ENCODE measurements around the gene AGPAT3. TPM values are rescaled to one million over a fixed set of nuclear protein-coding genes. Genes with fewer than 3 reads are reported as not detected.
"Not testable (repeated sequence)": the region's sequence is repeated elsewhere in the genome, so short reads cannot be mapped to it uniquely, and the experiment has no call there.

Gene AGPAT3, protein sequence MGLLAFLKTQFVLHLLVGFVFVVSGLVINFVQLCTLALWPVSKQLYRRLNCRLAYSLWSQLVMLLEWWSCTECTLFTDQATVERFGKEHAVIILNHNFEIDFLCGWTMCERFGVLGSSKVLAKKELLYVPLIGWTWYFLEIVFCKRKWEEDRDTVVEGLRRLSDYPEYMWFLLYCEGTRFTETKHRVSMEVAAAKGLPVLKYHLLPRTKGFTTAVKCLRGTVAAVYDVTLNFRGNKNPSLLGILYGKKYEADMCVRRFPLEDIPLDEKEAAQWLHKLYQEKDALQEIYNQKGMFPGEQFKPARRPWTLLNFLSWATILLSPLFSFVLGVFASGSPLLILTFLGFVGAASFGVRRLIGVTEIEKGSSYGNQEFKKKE
- 68.2 and 179 TPM in 2 replicates for total RNA-seq

DNA sequence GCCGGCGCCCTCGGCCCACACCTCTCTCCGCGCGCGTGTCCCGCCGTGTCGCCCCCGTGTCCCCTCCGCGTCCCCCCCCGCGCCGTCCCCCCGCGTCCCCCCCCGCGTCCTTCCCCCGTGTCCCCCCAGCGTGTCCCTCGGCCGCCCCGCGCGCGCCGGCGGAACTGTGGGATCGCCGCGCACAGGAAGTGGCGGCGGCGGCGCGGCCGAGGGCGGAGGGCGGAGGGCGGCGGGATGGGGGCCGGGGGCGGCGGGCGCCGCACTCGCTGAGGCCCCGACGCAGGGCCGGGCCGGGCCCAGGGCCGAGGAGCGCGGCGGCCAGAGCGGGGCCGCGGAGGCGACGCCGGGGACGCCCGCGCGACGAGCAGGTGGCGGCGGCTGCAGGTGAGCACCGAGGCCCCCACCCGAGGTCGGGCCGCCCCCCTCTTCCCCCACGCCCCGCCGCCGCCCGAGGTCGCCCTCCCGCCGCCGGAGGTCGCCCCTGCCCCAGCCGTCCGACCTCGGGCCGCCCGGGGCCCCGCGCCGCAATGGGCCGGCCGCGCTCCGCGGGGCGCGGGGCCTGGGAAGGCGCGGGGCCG, at the start of gene AGPAT3:
Gene AGPAT3, plus strand, starts transcription at position 262 of the 578 bp plus-strand sequence. CDS start 94,459 bp downstream, outside the sequence.
- no peak for DNase-seq (ENCODE audit: low read depth)

DNA sequence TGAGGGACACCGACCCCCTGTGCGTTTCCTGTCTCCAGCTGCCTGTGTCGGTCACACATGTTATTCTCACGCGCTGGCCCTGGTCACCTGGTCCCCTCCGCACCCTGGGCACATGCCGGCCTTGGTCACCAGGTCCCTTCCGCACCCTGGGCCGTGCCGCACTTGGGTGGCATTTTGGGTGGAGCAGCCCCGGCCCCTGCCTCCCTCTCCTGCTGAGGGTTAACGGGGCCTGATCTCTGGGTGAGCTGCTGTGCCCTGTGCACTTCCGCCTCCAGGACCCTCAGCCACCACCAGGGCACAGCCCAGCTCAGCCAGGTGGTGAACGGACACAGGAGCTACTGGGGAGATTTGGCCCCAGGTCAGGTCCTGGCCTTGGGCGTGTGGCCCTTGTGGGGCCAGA, 49.0 kb upstream of the AGPAT3 start:
- DNase-seq (ENCODE audit: low read depth), result no peak

DNA sequence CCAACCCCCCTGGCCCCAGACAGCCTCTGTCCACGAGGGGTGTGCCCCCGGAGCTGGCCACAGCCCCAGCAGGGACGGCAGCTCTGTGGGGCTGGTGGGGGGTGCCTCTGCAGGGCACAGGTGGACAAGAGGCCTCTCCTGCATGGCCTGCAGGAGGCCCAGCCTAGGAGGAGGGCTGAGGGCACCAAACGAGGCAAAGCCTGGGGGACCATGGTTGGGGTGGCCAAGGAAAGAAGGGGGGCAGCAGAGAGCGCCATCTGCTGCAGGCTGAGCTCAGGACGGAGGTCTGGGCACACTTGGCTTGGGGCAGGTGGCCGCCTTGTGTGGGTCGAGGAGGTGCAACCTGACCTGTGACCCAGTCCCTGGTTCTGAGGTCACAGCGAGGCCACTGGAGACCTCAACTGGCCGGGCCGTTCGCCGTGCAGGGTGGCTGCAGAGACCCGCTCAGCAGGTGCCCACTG, 48.4 kb upstream of the AGPAT3 start:
- no peak for DNase-seq (ENCODE audit: low read depth)

DNA sequence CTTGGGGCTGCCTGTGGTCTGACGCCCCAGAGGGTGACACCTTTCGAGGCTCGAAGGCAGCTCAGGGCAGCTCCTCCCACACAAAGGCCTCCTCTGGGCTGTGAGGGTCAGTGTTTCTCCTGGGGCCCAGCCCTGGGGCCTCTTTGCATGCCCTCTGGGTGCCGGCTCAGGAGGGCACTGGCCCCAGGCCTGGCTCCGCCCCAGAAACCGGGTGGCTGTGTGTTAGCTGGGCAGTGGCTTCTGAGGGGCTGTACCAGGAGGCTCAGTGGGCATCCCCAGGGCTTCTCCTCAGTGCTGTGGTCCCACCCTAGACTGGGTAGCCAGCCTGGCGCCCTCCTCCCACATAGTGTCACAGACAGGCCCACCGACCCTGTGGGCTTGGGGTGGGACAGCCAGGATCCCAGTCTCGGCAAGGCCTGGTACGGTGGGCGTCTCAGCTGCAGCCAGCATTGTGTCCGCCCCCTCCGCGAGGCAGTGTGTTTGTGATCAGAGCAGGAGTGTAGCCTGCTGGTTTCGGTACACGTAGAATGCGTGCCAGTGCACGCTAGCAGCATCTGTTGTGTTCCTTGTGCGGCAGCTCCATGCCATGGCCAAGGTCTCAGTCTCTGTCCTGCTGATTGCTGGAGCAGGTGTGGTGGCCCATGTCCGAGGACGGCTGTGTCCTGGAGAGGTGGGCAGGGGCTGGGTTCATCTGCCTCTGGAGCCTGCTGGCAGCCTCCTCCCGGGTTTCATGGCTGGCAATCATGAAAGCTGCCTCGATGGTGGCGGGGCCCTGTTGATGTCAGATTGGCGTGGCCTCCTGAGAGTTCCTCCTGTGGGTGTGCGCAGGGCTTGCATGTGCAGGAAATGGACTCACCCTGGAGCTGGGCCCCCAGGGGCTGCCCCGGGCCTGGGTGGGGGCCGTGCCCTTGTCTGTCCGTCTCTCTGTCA, 47.6 kb upstream of the AGPAT3 start:
- DNase-seq (ENCODE audit: low read depth), result no peak

DNA sequence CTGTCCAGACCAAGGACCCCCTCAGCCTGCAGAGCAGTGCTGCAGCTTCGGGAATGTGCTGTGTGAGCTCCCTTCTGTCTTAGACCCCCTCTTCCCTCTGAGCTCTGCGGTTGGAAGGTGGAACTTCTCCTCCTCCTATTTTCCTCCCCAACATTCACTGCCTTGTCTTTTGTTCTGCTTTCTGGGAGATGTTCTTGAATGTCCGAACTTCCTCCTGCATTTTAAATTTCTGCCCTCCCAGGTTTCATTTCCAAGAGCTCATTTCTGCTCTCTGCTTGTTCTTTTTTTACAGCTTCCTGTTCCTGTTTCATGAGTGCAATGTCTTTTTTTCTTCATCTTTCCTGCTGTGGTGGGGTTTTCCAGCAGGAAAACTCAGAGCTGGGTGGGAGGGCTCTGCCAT, 46.3 kb upstream of the AGPAT3 start:
- DNase-seq (ENCODE audit: low read depth), result no peak

DNA sequence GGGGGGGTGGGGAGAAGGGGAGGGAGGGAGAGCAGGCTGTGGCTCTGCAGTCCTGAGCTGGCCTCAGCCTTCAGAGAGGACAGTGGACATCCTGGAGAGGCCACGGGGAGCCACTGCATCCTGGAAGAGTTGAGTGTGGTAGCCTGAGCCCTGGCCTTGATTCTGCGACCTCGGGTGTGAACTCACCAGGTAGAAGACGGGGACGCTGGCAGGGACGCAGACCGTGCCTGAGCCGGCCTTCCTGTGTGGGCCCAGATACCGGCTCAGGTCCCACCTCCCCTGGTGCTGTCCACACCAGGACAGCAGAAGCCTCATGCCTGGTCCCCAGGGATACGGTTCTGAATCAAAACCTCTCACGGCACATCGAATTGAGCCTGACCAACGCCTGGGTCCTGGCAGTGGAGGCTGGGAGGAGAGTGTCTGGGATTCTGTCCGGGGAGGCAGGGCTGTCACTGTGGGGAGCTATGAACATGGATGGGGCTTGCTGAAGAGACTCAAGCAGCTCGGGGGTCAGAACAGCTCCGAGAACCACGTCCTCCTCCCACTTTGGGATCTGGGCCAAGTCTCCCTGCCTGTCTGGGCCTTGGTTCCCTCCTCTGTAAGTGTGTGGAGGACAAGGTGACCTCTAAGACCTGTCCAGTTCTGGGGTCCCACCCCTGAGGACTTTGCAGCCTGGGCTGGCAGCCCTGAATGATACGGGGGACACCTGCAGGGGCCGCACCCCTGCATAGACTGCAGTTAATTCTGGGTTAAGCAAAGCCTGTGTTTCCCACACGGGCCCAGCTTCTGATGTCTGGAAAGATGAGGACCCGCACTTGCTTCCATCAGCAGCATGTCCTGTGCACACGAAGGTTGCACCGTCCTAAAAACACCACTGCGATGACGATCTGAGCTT, 45.3 kb upstream of the AGPAT3 start:
- DNase-seq (ENCODE audit: low read depth), result no peak

DNA sequence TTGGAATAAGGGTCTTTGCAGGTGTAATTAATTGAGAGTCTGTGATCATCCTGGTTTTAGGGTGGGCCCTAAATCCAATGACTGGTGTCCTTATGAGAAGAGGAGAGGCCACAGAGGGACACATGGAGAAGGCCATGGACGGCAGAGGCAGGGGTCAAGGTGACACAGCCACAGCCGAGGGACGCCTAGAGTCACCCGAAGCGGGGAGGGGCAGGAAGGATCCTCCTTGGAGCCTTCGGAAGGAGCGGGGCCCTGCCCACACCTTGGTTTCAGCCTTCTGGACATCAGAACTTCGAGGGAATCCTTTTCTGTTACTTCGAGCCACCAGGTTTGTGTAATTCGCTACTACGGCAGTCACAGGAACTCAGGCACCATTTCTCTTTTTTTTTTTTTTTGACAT, 44.6 kb upstream of the AGPAT3 start:
- DNase-seq (ENCODE audit: low read depth), result no peak

DNA sequence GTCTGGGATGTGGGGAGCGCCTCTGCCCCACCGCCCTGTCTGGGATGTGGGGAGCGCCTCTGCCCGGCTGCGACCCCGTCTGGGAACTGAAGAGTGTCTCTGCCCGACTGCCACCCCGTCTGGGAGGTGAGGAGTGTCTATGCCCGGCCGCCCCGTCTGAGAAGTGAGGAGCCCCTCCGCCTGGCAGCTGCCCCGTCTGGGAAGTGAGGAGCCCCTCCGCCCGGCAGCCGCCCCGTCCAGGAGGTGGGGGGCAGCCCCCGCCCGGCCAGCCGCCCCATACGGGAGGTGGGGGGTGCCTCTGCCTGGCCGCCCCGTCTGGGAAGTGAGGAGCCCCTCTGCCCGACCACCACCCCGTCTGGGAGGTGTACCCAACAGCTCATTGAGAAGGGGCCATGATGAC, 42.9 kb upstream of the AGPAT3 start:
- DNase-seq (ENCODE audit: low read depth), result not testable (repeated sequence)

DNA sequence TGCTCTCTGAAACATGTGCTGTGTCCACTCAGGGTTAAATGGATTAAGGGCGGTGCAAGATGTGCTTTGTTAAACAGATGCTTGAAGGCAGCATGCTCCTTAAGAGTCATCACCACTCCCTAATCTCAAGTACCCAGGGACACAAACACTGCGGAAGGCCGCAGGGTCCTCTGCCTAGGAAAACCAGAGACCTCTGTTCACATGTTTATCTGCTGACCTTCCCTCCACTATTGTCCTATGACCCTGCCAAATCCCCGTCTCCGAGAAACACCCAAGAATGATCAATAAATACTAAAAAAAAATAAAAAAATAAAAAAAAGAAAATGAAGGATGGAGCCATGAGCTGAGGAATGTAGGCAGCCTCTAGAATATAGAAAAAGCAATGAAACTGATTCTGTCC, 42.3 kb upstream of the AGPAT3 start:
- DNase-seq (ENCODE audit: low read depth), result not testable (repeated sequence)

DNA sequence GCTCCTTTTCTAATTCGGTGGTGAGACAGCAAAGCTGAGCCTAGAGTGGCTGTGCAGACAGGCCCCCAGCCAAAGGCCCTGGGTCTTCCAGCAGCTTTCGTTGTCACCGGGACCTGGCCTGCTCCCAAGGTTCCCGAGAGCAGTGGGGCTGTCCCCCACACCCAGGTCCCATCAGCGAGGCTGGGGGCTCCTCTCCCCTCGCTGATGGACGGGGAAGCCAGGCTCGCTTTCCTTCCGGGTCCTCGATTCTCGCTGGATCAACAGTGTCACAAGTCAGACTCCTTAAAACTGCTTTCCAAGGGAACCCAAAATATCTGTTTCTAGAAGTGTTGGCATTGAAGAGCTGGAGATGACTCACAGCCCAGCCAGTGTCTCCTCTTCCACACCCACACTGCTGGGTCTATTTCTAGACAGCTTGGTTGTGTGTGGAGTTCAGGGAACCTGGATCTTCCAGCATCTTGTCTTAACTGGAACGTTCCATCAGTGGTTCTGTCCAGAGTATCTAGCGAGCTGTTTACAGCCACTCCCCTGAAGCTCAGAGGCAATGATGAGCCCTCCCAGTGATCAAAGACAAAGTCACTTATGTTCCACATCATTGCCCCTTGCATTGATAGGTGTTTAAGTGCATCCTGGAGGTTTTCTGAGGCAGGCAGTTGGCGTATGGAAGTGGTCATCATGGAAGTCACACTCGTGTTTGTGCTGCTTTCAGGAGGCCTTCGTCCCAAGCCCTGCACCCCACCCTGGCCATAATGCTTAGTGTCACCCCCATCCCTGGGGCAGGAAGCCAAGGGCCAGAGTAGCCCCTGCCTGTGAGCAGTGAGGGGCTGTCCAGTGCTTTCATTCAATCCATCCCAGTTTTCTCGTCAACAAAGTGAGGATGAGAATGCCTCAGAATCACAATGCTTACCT, 40.4 kb upstream of the AGPAT3 start:
- peak; percentile 12 for DNase-seq (ENCODE audit: low read depth)

DNA sequence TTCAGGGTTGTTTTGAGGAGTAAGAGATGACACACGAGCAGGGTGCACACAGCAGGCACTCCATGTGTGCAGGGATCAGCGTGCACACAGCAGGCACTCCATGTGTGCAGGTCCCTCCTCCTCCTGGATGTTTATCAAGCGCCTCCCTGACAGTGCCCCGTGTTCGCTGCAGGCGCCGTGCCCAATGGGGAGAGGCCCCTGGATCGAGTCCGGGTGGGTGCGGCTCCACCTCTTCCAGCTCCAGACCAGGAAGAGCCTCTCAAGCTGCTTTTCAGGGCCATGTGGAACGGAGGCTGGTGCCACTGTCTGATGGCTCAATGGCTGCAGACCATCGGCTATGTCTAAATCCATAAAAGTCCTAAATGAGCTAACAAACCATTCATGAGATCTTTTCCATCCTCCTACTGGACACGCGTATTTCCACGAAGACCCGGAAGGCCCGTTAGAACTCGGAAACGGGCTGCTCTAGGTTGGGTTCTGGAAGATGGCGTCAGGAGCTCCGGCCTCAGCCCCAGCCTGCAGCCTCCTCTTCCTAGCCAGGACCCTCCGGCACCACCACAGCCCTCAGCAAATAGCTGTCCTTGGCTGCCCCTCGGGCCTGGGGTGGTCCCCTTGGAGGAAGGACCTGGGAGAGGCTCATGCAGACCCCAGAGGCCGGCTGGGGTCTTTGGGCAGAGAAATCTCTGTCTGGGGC, 39.6 kb upstream of the AGPAT3 start:
- no peak for DNase-seq (ENCODE audit: low read depth)

DNA sequence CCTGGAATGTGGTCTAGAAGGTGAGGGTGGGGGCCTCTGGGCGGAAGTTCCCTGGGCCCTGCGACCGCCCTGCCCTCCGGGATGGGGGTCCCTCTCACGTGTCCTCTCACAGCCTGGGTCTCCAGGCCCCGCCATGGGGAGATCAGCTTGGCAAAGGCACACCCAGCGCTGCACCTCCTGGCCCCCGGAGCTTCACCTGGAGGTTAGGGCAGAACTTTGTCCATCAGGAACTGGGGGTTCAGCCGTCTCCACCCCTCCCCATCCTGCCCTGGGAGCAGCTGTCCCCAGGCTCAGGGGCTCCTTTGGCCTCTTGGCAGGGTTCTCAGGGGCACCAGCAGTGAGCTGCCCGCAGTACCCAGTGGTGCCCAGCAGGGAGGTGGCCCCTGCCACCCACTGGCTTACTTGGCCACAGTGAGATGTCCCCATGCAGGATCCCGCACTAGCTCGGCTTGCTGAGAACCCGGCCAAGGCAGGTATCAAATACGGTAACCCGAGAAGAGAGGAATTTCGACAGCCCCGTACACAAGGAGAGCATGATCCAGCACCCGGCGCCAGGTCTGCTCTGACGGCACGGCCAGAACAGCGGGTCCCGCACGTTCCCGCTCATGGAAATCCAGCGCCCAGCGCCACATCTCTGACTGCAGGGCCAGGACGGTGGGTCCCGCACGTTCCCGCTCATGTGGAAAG, 38.9 kb upstream of the AGPAT3 start:
- DNase-seq (ENCODE audit: low read depth), result no peak

DNA sequence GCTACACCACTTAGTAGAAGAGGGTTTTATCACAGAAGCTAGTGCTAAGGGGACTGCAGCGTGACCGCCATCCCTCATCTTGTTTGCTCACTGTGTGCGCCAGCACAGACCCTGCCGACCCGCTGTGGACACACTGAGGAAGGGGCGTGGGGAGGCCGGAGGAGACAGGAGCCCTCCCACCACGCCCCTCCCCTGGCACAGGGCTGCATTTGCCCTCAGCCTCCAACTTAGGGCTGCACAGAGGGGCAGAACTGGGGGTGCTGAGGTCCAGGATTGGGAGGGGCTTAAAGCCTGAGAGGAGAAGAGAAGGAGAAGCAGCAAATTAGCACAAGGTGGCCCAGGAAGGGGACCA, 38.4 kb upstream of the AGPAT3 start:
- DNase-seq (ENCODE audit: low read depth), result no peak

DNA sequence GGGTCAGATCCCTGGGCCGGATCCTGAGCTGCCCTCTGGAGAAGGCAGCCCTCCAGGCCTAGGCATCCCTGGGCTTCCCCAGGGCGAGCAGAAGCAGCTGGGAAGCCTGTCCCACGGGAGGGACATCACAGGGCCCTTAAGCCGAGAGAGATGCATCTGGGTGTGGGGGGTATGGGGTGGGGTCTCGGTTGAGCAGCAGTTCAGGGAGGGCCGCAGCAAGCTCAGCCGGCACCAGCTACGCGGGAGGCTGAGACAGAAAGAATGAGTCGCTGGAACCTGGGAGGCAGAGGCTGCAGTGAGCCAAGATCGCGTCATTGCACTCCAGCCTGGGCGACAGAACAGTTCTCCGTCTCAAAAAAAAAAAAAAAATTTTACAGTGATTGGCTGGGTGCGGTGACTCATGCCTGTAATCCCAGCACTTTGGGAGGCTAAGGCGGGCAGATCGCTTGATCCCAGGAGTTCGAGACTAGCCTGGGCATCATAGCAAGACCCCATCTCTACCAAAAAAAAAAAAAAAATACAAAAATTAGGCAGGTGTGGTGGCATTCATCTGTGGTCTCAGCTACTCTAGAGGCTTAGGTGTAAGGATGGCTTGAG, 37.9 kb upstream of the AGPAT3 start:
- DNase-seq (ENCODE audit: low read depth), result peak; percentile 37

DNA sequence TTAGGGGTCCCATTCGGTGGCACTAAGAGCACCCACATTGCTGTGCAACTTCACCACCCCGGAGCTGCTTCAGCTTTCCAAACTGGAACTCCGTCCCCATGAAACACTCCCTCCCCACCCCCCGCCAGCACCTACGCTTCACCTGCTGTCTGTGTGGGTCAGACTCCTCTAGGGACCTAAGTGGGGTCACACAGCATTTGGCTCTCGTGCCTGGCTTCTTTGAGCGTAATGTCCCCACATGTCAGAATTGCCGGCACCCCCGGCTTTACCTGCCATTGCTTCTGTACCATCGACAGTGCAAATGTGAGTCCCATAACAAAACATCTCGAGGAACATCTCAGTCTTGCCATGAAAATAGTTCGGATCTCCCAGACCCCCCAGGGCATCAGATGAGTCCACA, 35.9 kb upstream of the AGPAT3 start:
- DNase-seq (ENCODE audit: low read depth), result no peak

DNA sequence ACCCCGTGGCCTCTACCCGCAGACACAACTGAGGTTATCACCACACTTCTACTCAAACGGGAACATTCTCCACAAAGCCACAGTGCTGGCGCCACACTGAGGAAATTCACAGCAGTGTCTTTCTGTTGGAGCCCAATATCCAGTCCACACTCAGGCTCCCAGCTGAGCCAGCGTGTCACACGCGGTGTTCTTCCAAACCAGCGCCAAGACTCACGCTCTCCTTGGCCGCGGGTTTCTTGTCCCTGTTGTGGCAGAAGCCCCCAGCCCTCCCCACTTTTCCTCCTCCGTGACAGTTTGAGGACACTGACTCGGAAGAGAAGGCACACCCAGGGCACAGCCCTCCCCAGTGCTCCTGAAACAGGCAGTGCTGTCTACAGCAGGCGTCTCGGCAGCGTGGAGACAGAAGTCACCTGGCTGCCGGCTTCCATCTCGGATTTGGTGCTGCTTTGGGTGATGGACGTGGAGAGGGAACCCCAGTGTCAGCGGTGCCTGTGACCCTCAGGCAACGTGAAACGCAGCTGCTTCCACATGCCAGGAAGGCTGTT, 35.4 kb upstream of the AGPAT3 start:
- DNase-seq (ENCODE audit: low read depth), result no peak

DNA sequence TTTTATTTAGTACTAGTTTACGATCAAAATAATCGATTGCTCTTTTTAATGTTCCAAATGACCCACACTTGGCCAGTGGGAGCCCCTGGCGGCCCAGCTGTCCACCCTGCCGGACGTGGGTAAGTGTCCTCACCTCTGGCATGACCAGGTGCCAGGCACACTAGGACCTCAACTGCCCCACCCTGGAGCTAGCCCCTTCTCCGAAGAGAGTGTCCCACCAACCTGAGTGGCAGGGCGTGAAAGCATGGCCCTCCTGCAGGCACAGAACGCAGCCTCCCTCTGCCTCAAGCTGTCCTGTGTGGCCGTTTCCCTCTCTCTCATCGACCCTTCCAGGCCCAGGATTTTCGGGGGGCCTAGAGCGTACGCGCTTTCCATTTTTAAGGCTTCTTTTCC, 32.9 kb upstream of the AGPAT3 start:
- no peak for DNase-seq (ENCODE audit: low read depth)

DNA sequence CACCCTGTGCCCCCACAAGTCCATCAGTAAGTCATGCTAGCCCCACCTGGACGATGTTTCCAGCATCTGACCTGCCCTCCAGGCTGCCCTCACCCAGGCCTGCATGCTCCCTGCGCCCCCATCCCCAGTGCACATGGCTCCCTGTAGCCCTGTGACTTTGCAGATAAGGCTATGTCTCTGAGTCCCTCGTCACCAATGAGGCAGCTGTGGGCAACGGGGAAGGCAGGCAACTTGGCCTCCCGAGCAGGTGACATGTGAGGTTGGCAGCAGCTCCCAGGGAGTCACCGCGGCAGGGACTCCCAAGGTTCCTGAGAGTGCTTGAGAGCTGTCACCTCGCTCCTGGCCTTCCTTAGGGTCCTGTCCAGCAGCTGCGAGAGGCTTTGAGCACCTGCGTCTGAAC, 32.4 kb upstream of the AGPAT3 start:
- no peak for DNase-seq (ENCODE audit: low read depth)
